Measurements from ENCODE around the gene RNF111. TPM values are rescaled to one million over a fixed set of nuclear protein-coding genes. Genes with fewer than 3 reads are reported as not detected.

Gene RNF111
- total and polyA plus RNA-seq, 2 experiments from 2014 or later, result 14.4 to 24.5 TPM

GRCh38 chr15:59116771-59117170 lies 129.3 kb downstream of the RNF111 start:
- no peak overlapping the region for H2AFZ ChIP-seq
- H3K36me3 Mint-ChIP-seq (ENCODE audit: low read depth), result peaks cover 77% of the 10 kb centered on the region
- no peaks in the 10 kb centered on the region for H3K27me3 ChIP-seq (ENCODE audit: insufficient read depth)
- H3K4me2 ChIP-seq, result no peak overlapping the region
- H3K27me3 Mint-ChIP-seq (ENCODE audit: insufficient read depth, low read depth, poor library complexity), result no peaks in the 10 kb centered on the region
- H3K36me3 ChIP-seq (ENCODE audit: insufficient read depth), result peaks cover 65% of the 10 kb centered on the region
- H3K27ac ChIP-seq (ENCODE audit: low read depth), result no peak overlapping the region
- no peaks in the 10 kb centered on the region for H3K4me1 Mint-ChIP-seq
- H4K20me1 ChIP-seq (replicated peaks; ENCODE audit: insufficient read depth), result peaks cover 20% of the 10 kb centered on the region; the same call in 1 of the 2 replicates
- no peak for ATAC-seq
- H3K9me3 Mint-ChIP-seq, result no peaks in the 10 kb centered on the region; the same call in 2 of the 3 replicates
- no peaks in the 10 kb centered on the region for H3K9me2 ChIP-seq (ENCODE audit: insufficient read depth)
- H3F3A ChIP-seq (replicated peaks; ENCODE audit: low read depth), result 0 out of 2 replicates have a peak, but pooled peaks cover 3% of the 10 kb centered on the region
- H3K27ac Mint-ChIP-seq, result no peak overlapping the region
- no peak overlapping the region for H3K4me3 Mint-ChIP-seq
- no peak for DNase-seq (ENCODE audit: low spot score)
- no peak overlapping the region for H3K4me3 ChIP-seq
- H3K79me2 ChIP-seq (replicated peaks; ENCODE audit: insufficient read depth), result peaks cover 3% of the 10 kb centered on the region; the same call in 1 of the 2 replicates
- TF ChIP-seq ZNF331 (CRISPR knock-in tag; IDR thresholded peaks at IDR 0.05; ENCODE audit: low read depth) (no peak), ZNF114 (CRISPR knock-in tag; IDR thresholded peaks at IDR 0.05) (no peak), CREB1 (CRISPR knock-in tag; IDR thresholded peaks at IDR 0.05; ENCODE audit: low read depth) (no peak), STAT1 (IDR thresholded peaks at IDR 0.05; ENCODE audit: unreplicated experiment) (no peak), REST (IDR thresholded peaks at IDR 0.05; ENCODE audit: unreplicated experiment) (no peak), ZNF462 (CRISPR knock-in tag; IDR thresholded peaks at IDR 0.05) (no peak), EZH2 (IDR thresholded peaks at IDR 0.05; ENCODE audit: low read depth, unreplicated experiment) (no peak)
- TF ChIP-seq, protein P1, sequence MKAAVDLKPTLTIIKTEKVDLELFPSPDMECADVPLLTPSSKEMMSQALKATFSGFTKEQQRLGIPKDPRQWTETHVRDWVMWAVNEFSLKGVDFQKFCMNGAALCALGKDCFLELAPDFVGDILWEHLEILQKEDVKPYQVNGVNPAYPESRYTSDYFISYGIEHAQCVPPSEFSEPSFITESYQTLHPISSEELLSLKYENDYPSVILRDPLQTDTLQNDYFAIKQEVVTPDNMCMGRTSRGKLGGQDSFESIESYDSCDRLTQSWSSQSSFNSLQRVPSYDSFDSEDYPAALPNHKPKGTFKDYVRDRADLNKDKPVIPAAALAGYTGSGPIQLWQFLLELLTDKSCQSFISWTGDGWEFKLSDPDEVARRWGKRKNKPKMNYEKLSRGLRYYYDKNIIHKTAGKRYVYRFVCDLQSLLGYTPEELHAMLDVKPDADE (IDR thresholded peaks at IDR 0.05), result no peak
- H3K4me1 ChIP-seq (ENCODE audit: insufficient read depth), result no peaks in the 10 kb centered on the region

Measured in GM23338 (cell line).